Measurements from ENCODE around the gene UBE2G2. TPM values are rescaled to one million over a fixed set of nuclear protein-coding genes. Genes with fewer than 3 reads are reported as not detected.

Gene UBE2G2
- total and polyA plus RNA-seq, 8 donors = 30.6 to 116 (median 66.2) TPM

GRCh38 chr21:44829507-44830092, 28.0 kb upstream of the UBE2G2 start:
- intact Hi-C loops (cut with DNase I; ENCODE audit: low total_unique reads) = no loop called here
- no peak for DNase-seq
- Histone ChIP-seq H3K4me1 (no peaks in the 10 kb centered on the region), H3K9me3 (peaks cover 7 to 24% (median 20%) of the 10 kb centered on the region in 4 donors), H3K36me3 (no peaks in the 10 kb centered on the region), H3K27ac (no peak overlapping the region), H3K4me3 (no peak overlapping the region), H3K27me3 (peaks cover 0 to under 1% (median 0%) of the 10 kb centered on the region in 3 donors)
- TF ChIP-seq POLR2AphosphoS5 (IDR thresholded peaks at IDR 0.05) = no peak
- TF ChIP-seq POLR2A (IDR thresholded peaks at IDR 0.05) = no peak
- no peak for TF ChIP-seq CTCF (IDR thresholded peaks at IDR 0.05)
- no peak for TF ChIP-seq EP300 (IDR thresholded peaks at IDR 0.05)
- 59 to 68% (median 66%) methylated on average over 2 of the region's 2 CpGs for WGBS, 5 donors

GRCh38 chr21:44828362-44829056, 26.9 kb upstream of the UBE2G2 start:
- Histone ChIP-seq H3K27me3 (no peaks in the 10 kb centered on the region), H3K27ac (no peak overlapping the region), H3K36me3 (no peaks in the 10 kb centered on the region), H3K4me1 (no peaks in the 10 kb centered on the region), H3K4me3 (no peak overlapping the region), H3K9me3 (peaks cover 7 to 29% (median 23%) of the 10 kb centered on the region in 4 donors)
- TF ChIP-seq POLR2A (IDR thresholded peaks at IDR 0.05) (no peak), CTCF (IDR thresholded peaks at IDR 0.05) (no peak), EP300 (IDR thresholded peaks at IDR 0.05) (no peak), POLR2AphosphoS5 (IDR thresholded peaks at IDR 0.05) (no peak)
- WGBS, 5 donors = 81 to 91% (median 89%) methylated on average over 4 of the region's 4 CpGs
- intact Hi-C loops (cut with DNase I; ENCODE audit: low total_unique reads) = no loop called here
- no peak for DNase-seq

- peaks cover 13 to 53% (median 37%) of the 10 kb centered on the region in 4 donors for H3K9me3 ChIP-seq
- H3K27me3 ChIP-seq = no peaks in the 10 kb centered on the region
- no peak overlapping the region for H3K27ac ChIP-seq
- H3K4me3 ChIP-seq = no peak overlapping the region
- peaks cover 0 to 7% (median 6%) of the 10 kb centered on the region in 4 donors for H3K4me1 ChIP-seq
- intact Hi-C loops (cut with DNase I; ENCODE audit: low total_unique reads) = no loop called here
- H3K36me3 ChIP-seq = no peaks in the 10 kb centered on the region
- no peak for DNase-seq
- WGBS, 5 donors = 80 to 97% (median 96%) methylated on average over 1 of the region's 1 CpG
- TF ChIP-seq POLR2AphosphoS5 (IDR thresholded peaks at IDR 0.05) (no peak), POLR2A (IDR thresholded peaks at IDR 0.05) (no peak), CTCF (IDR thresholded peaks at IDR 0.05) (no peak)
Measured at GRCh38 chr21:44823179-44823660, 21.6 kb upstream of the UBE2G2 start.

GRCh38 chr21:44822484-44823178, 21.0 kb upstream of the UBE2G2 start:
- DNase-seq = no peak
- Histone ChIP-seq H3K4me3 (no peak overlapping the region), H3K27ac (no peak overlapping the region), H3K9me3 (peaks cover 7 to 47% (median 31%) of the 10 kb centered on the region in 4 donors), H3K36me3 (no peaks in the 10 kb centered on the region), H3K27me3 (no peaks in the 10 kb centered on the region), H3K4me1 (peaks cover 0 to 7% (median 6%) of the 10 kb centered on the region in 4 donors)
- no peak for TF ChIP-seq EP300 (IDR thresholded peaks at IDR 0.05)
- no peak for TF ChIP-seq CTCF (IDR thresholded peaks at IDR 0.05)
- intact Hi-C loops (cut with DNase I; ENCODE audit: low total_unique reads) = no loop called here
- 67 to 73% (median 71%) methylated on average over 5 of the region's 5 CpGs for WGBS, 5 donors

Data from stomach (tissue), 9 donors.